HG03558 (cell line): ENCODE data around the gene CRIP1.

Experiments used
- ATAC-seq: cut with Tn5 transposase; IDR thresholded peaks from one replicate; pipeline ENCODE4 v1.9.1; 2021; ENCODE audit warnings: moderate number of reproducible peaks; ENCODE audit not compliant: unreplicated experiment; ENCODE audit errors: extremely low read depth

CRIP1 gene

DNA sequence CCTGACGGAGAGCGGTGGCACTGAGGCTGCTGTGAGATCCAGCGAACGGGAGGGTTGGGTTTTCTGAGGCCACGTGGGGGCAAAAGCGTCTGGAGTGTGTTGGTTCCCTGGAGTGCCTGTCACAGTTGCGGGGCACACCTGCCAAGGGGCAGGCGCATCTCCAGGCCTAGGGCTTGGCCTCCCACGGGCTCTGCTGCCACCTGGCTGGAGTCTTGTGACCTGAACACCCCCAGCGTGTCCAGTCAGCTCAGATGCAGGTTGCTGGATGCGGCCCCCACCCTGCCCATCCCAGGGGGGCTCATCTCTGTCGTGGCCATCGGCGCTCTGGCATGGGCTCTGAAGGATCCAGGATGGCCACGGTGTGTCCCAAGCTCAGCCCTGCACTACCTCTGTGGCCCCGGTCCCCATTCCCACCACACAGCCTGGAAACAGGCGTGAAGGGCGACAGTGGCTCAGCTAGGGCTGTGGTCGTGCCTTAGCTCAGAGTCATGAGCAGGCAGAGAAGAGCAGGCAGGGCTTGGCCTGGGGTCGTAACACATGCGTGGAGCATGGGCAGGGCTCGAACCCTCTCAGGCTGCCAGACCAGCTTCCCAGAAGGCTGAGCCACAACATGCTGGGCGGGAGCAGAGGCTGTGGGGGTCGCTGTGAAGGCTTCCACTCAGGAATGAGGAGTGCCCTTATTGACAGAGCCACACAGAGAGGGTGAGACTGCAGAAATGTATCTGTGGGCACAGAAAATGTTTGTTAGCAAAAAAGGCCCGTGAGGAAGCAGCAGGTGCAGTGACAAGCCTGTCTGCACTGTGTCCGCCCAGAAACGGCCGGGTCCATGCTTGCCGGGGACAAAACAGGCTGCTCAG, 35.6 kb upstream of the CRIP1 start:
- no peak for ATAC-seq

- no peak for ATAC-seq
These were observed 33.7 kb upstream of the CRIP1 start for GRCh38 chr14:105452963-105453362.

DNA sequence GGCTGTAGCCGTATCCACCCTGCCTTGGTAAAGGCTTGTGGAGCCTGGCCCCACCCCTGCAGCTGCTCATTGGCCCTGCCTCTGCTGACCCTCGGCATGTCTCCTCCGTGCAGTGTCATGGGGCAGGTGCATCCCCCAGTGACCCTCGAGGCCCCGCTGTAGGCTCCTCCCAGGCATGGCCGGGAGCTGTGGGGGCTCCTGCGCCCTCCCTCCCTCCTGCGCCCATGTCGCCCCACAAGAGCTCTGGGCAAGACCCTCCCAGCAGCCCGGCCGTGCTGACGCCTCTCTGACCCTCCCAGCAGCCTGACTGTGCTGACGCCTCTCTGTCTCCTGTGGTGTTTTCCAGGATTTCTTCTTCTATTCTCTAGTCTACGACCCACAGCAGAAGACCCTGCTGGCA, 32.8 kb upstream of the CRIP1 start:
- no peak for ATAC-seq

GRCh38 chr14:105455086-105455640, 31.5 kb upstream of the CRIP1 start:
- no peak for ATAC-seq

GRCh38 chr14:105455766-105456660, 30.7 kb upstream of the CRIP1 start:
- no peak for ATAC-seq

GRCh38 chr14:105456736-105457617, 29.7 kb upstream of the CRIP1 start:
- no peak for ATAC-seq

DNA sequence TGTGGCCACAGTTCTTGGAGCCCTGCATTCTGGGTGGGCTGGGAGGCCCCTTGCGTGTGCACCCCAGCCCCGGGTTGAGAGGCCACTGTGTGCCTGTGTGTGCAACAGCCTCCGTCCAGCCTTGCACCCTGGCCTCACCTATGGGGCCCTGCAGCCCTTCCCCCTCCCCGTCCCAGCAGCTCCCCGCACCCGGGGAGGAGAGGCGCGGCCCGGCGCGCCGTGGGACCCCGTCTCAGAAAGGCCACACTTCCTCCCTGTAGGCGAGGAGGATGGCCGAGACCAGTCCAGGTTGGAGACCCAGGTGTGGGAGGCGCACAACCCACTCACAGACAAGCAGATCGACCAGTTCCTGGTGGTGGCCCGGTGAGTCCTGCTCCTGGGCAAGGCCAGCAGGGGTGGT, 28.7 kb upstream of the CRIP1 start:
- no peak for ATAC-seq

GRCh38 chr14:105458571-105458970, 28.1 kb upstream of the CRIP1 start:
- ATAC-seq, result no peak

DNA sequence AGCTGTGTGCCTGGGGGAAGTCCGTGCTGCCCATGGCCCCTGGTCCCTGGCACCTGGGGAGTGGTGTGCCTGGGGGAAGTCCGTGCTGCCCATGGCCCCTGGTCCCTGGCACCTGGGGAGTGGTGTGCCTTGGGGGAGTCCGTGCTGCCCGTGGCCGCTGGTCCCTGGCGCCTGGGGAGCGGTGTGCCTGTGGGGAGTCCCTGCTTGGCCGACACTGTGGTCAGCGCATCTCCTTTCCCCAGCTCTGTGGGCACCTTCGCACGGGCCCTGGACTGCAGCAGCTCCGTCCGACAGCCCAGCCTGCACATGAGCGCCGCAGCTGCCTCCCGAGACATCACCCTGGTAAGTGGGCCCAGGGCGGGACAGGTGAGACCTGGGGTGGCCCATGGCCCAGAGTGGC, 26.6 kb upstream of the CRIP1 start:
- no peak for ATAC-seq

- ATAC-seq, result no peak
These were observed 26.1 kb upstream of the CRIP1 start for GRCh38 chr14:105460616-105461015.

DNA sequence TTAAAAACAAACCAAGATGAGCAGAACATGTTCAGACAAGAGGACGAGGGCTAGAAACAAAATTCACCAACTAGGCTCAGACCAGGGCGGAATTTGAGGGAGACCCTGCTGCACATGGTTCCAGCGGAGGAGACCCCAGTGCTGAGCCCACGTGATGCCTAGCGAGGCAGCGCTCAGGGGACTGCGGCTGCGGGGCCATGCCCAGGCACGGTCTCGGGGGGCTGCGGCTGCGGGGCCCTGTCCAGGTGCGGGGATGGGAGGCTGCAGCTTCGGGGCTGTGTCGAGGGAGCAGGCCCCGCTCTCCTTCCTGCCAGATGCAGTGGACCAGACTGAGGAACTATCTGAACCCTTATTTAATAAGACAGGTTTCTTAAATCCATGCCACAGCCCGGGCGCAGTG, 24.8 kb upstream of the CRIP1 start:
- ATAC-seq, result no peak

DNA sequence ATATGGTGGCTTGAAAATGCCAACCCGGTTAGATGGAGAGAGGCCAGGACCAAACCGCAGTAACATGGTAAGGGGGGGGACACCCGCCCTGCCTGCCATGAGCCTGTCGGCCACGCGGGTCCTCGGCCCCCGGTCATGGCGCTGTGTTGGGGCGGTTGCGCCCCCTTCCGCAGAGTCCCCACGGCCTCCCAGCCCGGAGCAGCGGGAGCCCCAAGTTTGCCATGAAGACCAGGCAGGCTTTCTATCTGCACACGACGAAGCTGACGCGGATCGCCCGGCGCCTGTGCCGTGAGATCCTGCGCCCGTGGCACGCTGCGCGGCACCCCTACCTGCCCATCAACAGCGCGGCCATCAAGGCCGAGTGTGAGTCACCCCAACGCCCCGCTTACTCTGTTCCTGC, 22.2 kb upstream of the CRIP1 start:
- no peak for ATAC-seq

DNA sequence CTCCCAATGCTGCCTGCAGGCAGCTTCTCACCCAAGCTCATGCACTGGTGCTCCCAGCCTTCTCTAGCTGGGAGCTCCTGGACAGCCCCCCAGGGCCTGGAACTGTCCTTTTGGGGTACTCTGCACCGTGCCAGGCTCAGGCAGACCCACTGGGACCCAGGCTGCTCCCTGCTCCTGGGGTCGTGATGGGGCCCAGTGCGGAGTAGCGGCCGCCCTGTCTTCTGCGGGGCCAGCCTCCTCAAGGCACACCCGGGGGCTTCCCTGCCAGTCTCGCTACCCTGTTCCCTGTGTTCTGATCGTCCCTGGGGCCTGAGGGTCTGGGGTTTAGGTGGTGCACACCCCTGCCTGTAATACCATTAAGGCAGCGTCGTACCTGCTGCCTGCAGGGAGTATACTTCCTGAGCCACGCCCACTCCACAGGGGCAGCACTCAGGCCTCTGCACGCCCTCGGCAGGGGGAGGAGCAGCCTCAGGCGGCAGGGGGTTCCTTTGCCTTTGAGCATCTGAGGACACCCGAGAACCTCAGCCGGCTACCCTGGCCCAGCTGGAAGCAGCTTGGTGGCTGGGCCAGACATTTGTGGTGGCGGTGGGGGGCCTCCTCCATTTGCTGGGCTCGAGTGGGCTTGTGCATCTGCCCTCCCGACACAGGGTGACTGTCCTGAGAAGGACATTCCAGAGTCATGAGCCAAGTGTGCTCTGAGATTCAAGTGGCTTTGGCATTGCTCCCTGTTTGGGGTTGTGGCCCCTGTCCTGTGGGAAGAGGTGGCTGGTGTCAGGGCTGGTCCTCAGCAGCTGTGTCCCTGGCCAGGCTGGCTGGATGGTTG, 21.3 kb upstream of the CRIP1 start:
- no peak for ATAC-seq

- no peak for ATAC-seq
These were observed 20.0 kb upstream of the CRIP1 start for GRCh38 chr14:105466531-105467248.

GRCh38 chr14:105467249-105467941, 19.3 kb upstream of the CRIP1 start:
- no peak for ATAC-seq

- no peak for ATAC-seq
These were observed 18.7 kb upstream of the CRIP1 start for GRCh38 chr14:105467942-105468471.

GRCh38 chr14:105468621-105469241, 18.0 kb upstream of the CRIP1 start:
- ATAC-seq, result no peak
